Activated T-cell treated with anti-CD3 and anti-CD28 coated beads, Interleukin-2, amount 50 U/mL, for 72 hours (primary cell): ENCODE results near the gene C2CD4D. TPM values are rescaled to one million over a fixed set of nuclear protein-coding genes. Genes with fewer than 3 reads are reported as not detected.

Experiments used
- ATAC-seq, 2 donors: fragments of 150-1000 bp; cut with Tn5 transposase; replicated peaks in 1 of 2; 2 replicates each; pipeline ENCODE4 v1.10.0; 2021; ENCODE audit warnings: moderate library complexity in 2 of 2, mild to moderate bottlenecking in 1 of 2
- DNase-seq, 2 donors: peaks; one replicate each; pipeline ENCODE4 v3.0.0; 2021 to 2022; ENCODE audit warnings: mixed read lengths in 1 of 2
- H3K27ac Mint-ChIP-seq: one replicate; pipeline ENCODE4 v1.8.0; 2022; ENCODE audit warnings: mild to moderate bottlenecking, moderate library complexity, mixed read lengths
- H3K27me3 Mint-ChIP-seq: one replicate; pipeline ENCODE4 v1.8.0; 2022; ENCODE audit warnings: low read depth, mixed read lengths
- H3K36me3 Mint-ChIP-seq, 2 donors: one replicate each; pipeline ENCODE4 v1.8.0; 2022; ENCODE audit warnings: mixed read lengths in 2 of 2, mild to moderate bottlenecking in 1 of 2; ENCODE audit not compliant: insufficient read depth in 2 of 2
- H3K4me1 Mint-ChIP-seq: one replicate; pipeline ENCODE4 v1.8.0; 2022; ENCODE audit warnings: low read depth, mixed read lengths
- H3K4me3 Mint-ChIP-seq, 2 donors: one replicate each; pipeline ENCODE4 v1.8.0; 2022; ENCODE audit warnings: mild to moderate bottlenecking in 2 of 2, mixed read lengths in 2 of 2, moderate library complexity in 2 of 2
- H3K9me3 Mint-ChIP-seq, 2 donors: one replicate each; pipeline ENCODE4 v1.8.0; 2022; ENCODE audit warnings: mixed read lengths in 2 of 2
- total RNA-seq, 2 donors: library from RNA; stranded (reverse); gene quantifications; one replicate each; pipeline ENCODE4 v1.2.3, GENCODE V29; 2022

The C2CD4D gene
- total RNA-seq, 2 donors from 2014 or later = 2.1 to 4.4 TPM

DNA sequence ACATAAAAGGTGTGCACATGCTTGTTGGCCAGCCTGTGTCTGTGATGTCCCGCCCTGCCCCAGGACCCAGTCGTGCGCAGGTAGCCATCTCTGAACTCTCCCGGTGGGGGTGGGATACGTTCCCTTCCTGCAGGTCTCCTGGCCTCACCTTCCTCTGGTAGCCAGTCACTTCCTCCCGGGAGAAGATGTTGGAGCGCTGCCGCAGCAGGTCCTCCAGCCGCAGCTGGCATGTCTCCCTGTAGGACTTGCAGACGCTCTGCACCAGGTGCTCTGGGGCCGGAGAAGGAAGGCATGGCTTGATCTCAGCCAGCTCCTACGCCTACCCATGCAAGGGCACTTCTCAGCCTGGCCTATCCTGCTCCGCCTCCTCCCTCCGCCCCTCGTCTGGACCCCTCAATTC, 25.2 kb downstream of the C2CD4D start:
- H3K4me3 Mint-ChIP-seq = no peak overlapping the region
- peaks cover 25% of the 10 kb centered on the region for H3K4me1 Mint-ChIP-seq
- no peak for DNase-seq
- no peaks in the 10 kb centered on the region for H3K36me3 Mint-ChIP-seq
- no peak overlapping the region for H3K27ac Mint-ChIP-seq
- no peaks in the 10 kb centered on the region for H3K27me3 Mint-ChIP-seq
- H3K9me3 Mint-ChIP-seq = no peaks in the 10 kb centered on the region
- ATAC-seq = no peak

- ATAC-seq = no peak
- H3K4me3 Mint-ChIP-seq = no peak overlapping the region
- no peak for DNase-seq
- H3K4me1 Mint-ChIP-seq = peaks cover 15% of the 10 kb centered on the region
- no peaks in the 10 kb centered on the region for H3K27me3 Mint-ChIP-seq
- H3K9me3 Mint-ChIP-seq = no peaks in the 10 kb centered on the region
- no peak overlapping the region for H3K27ac Mint-ChIP-seq
- H3K36me3 Mint-ChIP-seq = no peaks in the 10 kb centered on the region
These were observed 26.2 kb downstream of the C2CD4D start for GRCh38 chr1:151813271-151813977.

DNA sequence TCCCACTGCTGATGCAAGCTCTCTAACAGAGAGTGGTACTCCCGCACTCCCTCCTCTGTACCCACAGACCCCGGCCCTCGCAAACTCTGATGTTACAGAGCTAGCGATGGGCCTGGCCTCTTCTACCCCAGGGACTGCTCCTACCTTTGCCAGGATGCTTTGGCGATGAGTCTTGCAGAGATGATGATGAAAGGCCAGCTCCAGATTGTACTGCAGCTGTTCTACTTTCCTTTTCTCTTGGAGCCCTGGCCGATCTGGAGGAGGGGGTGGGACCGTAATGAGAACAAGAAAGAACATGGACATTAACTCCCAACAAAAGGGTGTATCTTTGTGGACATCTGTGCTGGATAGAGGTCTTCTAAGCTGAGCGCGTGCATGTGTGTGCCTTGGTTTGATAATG, 28.4 kb downstream of the C2CD4D start:
- no peaks in the 10 kb centered on the region for H3K27me3 Mint-ChIP-seq
- H3K27ac Mint-ChIP-seq = no peak overlapping the region
- no peak for DNase-seq

GRCh38 chr1:151809985-151810556, 29.5 kb downstream of the C2CD4D start:
- H3K9me3 Mint-ChIP-seq = no peaks in the 10 kb centered on the region
- H3K4me1 Mint-ChIP-seq = no peaks in the 10 kb centered on the region
- no peak for ATAC-seq
- DNase-seq = no peak
- no peaks in the 10 kb centered on the region for H3K36me3 Mint-ChIP-seq
- H3K27ac Mint-ChIP-seq = peak overlapping the region; percentile 67
- H3K27me3 Mint-ChIP-seq = no peaks in the 10 kb centered on the region
- H3K4me3 Mint-ChIP-seq = no peak overlapping the region

More for the DNA sequence above, 28.4 kb downstream of the C2CD4D start:
- peaks cover 9% of the 10 kb centered on the region for H3K4me1 Mint-ChIP-seq
- no peaks in the 10 kb centered on the region for H3K36me3 Mint-ChIP-seq
- no peak for ATAC-seq
- H3K9me3 Mint-ChIP-seq = no peaks in the 10 kb centered on the region
- no peak overlapping the region for H3K4me3 Mint-ChIP-seq

DNA sequence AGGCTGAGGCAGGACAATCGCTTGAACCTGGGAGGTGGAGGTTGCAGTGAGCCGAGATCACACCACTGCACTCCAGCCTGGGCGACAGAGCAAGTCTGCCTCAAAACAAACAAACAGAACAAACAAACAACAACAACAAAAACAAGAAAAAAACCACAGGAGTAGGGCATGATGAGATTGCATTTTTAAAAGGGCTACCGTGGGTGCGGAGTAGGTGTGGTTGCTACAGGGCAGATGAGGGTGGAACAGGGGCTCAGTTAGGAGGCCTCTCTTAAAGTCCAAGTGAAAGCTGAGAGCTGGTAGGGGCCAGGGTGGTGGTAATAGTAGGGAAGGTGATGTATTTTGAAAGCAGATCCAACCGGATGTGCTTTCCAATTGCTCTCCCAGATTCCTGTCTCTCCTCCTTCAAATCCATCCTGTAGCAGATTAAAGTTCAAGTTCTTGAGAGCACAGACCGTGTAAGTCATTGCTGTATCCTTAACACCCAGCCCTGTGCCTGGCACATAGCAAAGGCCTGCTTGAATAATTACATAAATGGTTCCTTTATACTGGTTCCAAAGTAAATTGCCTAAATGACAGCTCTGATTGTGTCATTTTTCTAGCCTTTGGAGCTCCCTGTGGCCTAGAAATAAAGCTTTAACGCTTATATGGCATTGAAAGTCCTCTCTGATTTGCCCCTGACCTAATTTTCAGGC, 30.2 kb downstream of the C2CD4D start:
- H3K27me3 Mint-ChIP-seq = no peaks in the 10 kb centered on the region
- H3K36me3 Mint-ChIP-seq = no peaks in the 10 kb centered on the region
- H3K9me3 Mint-ChIP-seq = no peaks in the 10 kb centered on the region
- no peak overlapping the region for H3K4me3 Mint-ChIP-seq
- H3K27ac Mint-ChIP-seq = no peak overlapping the region
- no peak for ATAC-seq
- no peak for DNase-seq
- H3K4me1 Mint-ChIP-seq = no peaks in the 10 kb centered on the region

DNA sequence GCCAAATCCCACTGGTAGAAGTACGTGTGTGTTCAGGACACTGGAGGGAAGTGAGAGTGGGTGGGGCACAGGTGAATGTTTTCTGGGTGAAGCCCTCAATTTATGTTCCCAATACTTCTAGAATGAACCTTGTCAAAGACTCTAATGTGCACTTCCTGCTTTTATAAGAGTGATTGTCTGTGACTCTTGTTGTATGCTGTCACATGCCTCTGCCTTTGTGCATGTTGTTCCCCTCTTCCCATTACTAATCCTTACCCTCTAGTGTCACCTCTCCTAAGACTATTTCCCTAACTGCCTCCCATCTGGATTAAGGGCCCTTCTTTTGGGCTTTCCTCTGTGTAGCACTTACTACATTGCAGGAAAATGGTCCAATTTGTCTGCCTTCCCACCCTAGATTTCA, 31.9 kb downstream of the C2CD4D start:
- Mint-ChIP-seq H3K36me3 (no peaks in the 10 kb centered on the region), H3K27me3 (no peaks in the 10 kb centered on the region), H3K27ac (no peak overlapping the region), H3K4me1 (peaks cover 7% of the 10 kb centered on the region), H3K4me3 (no peak overlapping the region), H3K9me3 (no peaks in the 10 kb centered on the region)
- DNase-seq (no peak), ATAC-seq (no peak)

DNA sequence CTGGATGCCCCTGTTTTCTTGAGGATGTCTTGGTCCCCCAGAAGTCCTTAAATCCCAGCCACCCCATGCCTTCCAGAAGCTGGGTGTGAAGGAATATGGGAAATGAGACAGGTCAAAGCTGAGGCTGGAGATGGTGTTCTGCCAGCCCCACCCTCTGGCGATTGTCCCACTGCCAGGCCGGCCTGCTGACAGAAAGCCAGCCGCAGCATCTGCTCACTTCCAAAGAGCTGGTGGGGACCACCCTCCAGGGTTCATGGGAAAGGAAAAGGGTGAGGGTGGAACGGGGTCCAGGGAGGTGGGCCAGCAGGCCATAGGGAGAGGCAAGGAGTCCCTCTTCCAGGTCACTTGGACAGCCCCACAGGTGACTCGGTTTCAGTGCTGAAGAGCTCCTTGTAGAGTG, 32.5 kb downstream of the C2CD4D start:
- peaks cover 7% of the 10 kb centered on the region for H3K4me1 Mint-ChIP-seq
- H3K27me3 Mint-ChIP-seq = no peaks in the 10 kb centered on the region
- H3K36me3 Mint-ChIP-seq = no peaks in the 10 kb centered on the region
- ATAC-seq = no peak
- H3K27ac Mint-ChIP-seq = no peak overlapping the region
- no peaks in the 10 kb centered on the region for H3K9me3 Mint-ChIP-seq
- no peak overlapping the region for H3K4me3 Mint-ChIP-seq
- DNase-seq = no peak

- ATAC-seq = no peak
- H3K36me3 Mint-ChIP-seq = no peaks in the 10 kb centered on the region
- H3K27ac Mint-ChIP-seq = no peak overlapping the region
- H3K27me3 Mint-ChIP-seq = no peaks in the 10 kb centered on the region
- no peaks in the 10 kb centered on the region for H3K9me3 Mint-ChIP-seq
- H3K4me3 Mint-ChIP-seq = no peak overlapping the region
- peaks cover 7% of the 10 kb centered on the region for H3K4me1 Mint-ChIP-seq
- no peak for DNase-seq
These were observed 33.5 kb downstream of the C2CD4D start for GRCh38 chr1:151806170-151806569.

GRCh38 chr1:151805066-151805820, 34.4 kb downstream of the C2CD4D start, which contains the start of gene LINGO4:
Gene LINGO4 (minus strand): TSS chr1:151805419. CDS start chr1:151802704, 2,715 bp downstream.
- peaks cover 7% of the 10 kb centered on the region for H3K4me1 Mint-ChIP-seq
- DNase-seq (no peak), ATAC-seq (no peak)
- H3K27me3 Mint-ChIP-seq = no peaks in the 10 kb centered on the region
- H3K27ac Mint-ChIP-seq = no peak within 1 kb of the TSS
- no peak within 1 kb of the TSS for H3K4me3 Mint-ChIP-seq
- no peaks in the 10 kb centered on the region for H3K36me3 Mint-ChIP-seq
- H3K9me3 Mint-ChIP-seq = no peaks in the 10 kb centered on the region

DNA sequence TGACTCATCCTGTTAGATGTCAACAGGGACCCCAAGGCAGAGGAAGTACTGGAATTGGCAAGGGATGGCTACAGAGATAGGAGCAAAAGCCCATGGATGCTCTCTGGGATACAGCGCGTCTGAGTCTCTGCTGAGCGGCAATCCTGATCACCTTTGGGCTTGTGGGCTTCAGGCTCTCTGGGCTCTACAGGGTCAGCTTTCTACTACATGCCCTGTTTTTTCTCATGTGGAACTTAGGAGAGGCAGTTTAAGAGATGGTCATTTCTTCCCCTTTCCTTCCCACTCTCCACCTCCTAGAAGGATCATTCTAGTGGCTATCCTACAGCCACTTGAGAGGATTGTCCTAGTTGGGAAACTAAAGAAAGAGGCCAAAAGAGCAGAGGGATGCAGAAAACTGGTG, 35.7 kb downstream of the C2CD4D start:
- H3K36me3 Mint-ChIP-seq = no peaks in the 10 kb centered on the region
- H3K27ac Mint-ChIP-seq = no peak overlapping the region
- DNase-seq (no peak), ATAC-seq (no peak)
- peaks cover 6% of the 10 kb centered on the region for H3K27me3 Mint-ChIP-seq
- no peaks in the 10 kb centered on the region for H3K9me3 Mint-ChIP-seq
- peaks cover 7% of the 10 kb centered on the region for H3K4me1 Mint-ChIP-seq
- H3K4me3 Mint-ChIP-seq = no peak overlapping the region

DNA sequence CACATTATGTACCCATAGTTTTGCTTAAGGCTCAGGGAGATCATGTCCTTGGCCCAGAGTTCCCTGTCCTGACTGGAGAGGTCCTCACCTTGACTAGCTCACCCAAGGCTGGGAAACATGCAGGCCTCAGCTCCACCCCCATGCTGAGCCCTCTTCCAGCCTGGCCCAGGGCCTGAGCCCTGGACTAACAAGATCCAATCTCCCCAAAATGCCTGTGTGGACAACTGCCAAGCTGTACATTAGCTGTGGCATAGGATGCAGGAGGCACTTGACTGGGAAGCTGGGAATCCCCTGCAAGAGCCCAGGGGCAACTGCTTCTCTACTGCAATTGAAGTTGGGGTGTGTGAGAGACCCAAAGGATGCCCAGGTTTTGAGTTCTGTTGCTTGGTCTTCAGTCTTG, 36.5 kb downstream of the C2CD4D start:
- H3K27me3 Mint-ChIP-seq = peaks cover 6% of the 10 kb centered on the region
- H3K4me3 Mint-ChIP-seq = no peak overlapping the region
- H3K36me3 Mint-ChIP-seq = no peaks in the 10 kb centered on the region
- ATAC-seq (no peak), DNase-seq (no peak)
- peaks cover 7% of the 10 kb centered on the region for H3K4me1 Mint-ChIP-seq
- no peak overlapping the region for H3K27ac Mint-ChIP-seq
- no peaks in the 10 kb centered on the region for H3K9me3 Mint-ChIP-seq

DNA sequence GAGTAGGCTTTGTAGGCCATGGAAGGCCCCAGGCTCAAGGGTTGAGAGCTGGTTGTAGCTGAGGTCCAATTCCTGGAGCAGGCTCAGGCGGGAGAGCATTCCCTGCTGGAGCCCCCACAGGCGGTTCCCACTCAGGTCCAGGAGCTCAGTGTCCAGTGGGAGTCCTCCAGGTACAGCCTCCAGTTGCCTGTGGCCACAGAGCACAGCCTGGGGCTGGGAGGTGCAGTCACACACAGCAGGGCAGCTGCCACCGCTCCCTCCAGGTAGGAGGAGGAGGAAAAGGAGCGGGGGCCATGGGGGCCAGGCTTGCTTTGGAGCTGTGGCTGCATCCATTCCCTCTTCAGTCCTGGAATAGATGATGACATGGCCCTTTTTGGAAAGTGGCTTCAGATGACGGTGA, 37.2 kb downstream of the C2CD4D start:
- ATAC-seq (no peak), DNase-seq (no peak)
- Mint-ChIP-seq H3K9me3 (no peaks in the 10 kb centered on the region), H3K36me3 (no peaks in the 10 kb centered on the region), H3K27me3 (peaks cover 6% of the 10 kb centered on the region), H3K27ac (no peak overlapping the region), H3K4me1 (peaks cover 7% of the 10 kb centered on the region), H3K4me3 (no peak overlapping the region)

GRCh38 chr1:151801846-151802245, 37.8 kb downstream of the C2CD4D start:
- Mint-ChIP-seq H3K4me3 (no peak overlapping the region), H3K4me1 (peaks cover 7% of the 10 kb centered on the region), H3K27ac (no peak overlapping the region), H3K27me3 (peaks cover 6% of the 10 kb centered on the region), H3K36me3 (no peaks in the 10 kb centered on the region), H3K9me3 (no peaks in the 10 kb centered on the region)
- DNase-seq (no peak), ATAC-seq (no peak)
